ENCODE measurements around the gene JUNB.

DNA sequence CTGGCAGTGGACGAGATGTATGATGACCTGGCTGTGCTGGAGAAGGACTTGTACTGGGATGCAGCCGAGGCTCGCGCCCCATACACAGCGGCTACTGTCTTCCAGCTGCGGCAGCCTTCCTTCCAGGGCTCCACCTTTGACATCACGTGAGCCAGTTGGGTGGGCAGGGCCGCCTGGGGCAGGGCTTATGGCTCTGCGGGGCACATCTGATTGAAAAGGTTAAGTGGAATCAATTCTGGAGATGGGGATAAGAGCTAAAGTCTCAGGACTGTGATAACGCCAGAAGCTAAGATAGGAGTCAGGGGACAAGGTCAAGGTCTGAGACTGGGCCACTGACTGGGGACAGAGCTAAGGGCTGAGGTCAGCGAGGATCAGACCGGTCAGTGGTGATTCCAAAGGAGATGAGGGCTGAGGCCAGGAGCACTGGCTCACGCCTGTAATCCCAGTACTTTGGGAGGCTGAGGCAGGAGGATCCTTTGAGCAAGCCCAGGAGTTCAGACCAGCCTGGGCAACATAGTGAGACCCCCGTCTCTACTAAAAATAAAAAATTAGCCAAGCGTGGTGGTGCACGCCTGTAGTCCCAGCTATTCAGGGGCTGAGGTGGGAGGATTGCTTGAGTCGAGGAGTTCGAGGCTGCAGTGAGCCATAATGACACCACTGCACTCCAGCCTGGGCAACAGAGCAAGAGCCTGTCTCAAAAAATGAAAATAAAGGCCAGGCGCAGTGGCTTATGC lies 35.0 kb upstream of the JUNB start:
- TF ChIP-seq CTCF (conservative IDR thresholded peaks at IDR 0.05; ENCODE audit: low read depth, low read length) = no peak
- no peak for TF ChIP-seq RFX5 (IDR thresholded peaks at IDR 0.05; ENCODE audit: low read depth, low read length)
- TF ChIP-seq SMC3 (IDR thresholded peaks at IDR 0.05; ENCODE audit: low read depth, low read length) = no peak
- no peak for TF ChIP-seq POLR2A (IDR thresholded peaks at IDR 0.05; ENCODE audit: low read depth, low read length)
- no peak for TF ChIP-seq CEBPB (IDR thresholded peaks at IDR 0.05; ENCODE audit: low read depth, low read length)
- no peak for TF ChIP-seq USF2 (IDR thresholded peaks at IDR 0.05; ENCODE audit: low read depth, low read length)
- TF ChIP-seq CHD1 (IDR thresholded peaks at IDR 0.05; ENCODE audit: low read depth, low read length) = no peak
- no peak for TF ChIP-seq MAFK (IDR thresholded peaks at IDR 0.05; ENCODE audit: low read depth, low read length)
- no peak for TF ChIP-seq ELK1 (IDR thresholded peaks at IDR 0.05; ENCODE audit: borderline replicate concordance, low read depth, low read length)
- TF ChIP-seq RAD21 (IDR thresholded peaks at IDR 0.05; ENCODE audit: low read length) = no peak
- TF ChIP-seq BHLHE40 (IDR thresholded peaks at IDR 0.05; ENCODE audit: low read depth, low read length) = no peak

Data from IMR-90 (cell line).